ENCODE results near the gene TMEM225B. TPM values are rescaled to one million over a fixed set of nuclear protein-coding genes. Genes with fewer than 3 reads are reported as not detected.
"Not testable (repeated sequence)": the region's sequence is repeated elsewhere in the genome, so short reads cannot be mapped to it uniquely, and the experiment has no call there.

The TMEM225B gene
- total RNA-seq, 1 donor from 2014 or later, result 1.4 TPM

DNA sequence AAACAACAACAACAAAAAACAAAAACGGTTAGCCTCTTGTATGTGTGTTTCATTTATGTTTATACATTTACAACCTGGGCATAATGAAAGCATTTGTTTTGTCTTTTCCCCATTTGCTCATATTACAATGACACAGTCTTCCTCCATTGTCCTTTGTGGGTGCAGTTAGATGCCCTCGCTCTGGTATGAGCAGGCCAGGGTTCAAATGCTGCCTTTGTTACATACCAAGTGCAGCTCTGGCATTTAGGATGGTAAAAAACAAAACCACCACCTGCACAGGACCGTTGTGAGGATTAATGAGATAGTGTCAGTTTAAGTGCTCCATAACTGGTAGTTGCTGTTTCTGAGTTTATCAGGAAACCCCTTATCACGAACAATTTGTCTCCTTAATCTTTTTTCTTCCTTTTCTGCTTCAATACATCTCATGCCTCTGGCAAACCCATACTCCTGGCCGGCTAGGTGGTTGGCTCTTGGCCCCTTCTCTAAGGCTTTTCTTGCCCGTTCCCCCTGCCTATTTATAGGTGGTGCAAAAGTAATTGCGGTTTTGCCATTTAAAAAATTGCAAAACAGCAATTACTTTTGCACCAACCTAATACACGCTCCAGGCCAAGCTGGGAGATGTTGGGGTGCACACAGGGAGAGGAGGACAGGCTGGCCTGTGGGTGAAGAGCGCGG lies 18.6 kb upstream of the TMEM225B start:
- DNase-seq (ENCODE audit: low read depth), result no peak

DNA sequence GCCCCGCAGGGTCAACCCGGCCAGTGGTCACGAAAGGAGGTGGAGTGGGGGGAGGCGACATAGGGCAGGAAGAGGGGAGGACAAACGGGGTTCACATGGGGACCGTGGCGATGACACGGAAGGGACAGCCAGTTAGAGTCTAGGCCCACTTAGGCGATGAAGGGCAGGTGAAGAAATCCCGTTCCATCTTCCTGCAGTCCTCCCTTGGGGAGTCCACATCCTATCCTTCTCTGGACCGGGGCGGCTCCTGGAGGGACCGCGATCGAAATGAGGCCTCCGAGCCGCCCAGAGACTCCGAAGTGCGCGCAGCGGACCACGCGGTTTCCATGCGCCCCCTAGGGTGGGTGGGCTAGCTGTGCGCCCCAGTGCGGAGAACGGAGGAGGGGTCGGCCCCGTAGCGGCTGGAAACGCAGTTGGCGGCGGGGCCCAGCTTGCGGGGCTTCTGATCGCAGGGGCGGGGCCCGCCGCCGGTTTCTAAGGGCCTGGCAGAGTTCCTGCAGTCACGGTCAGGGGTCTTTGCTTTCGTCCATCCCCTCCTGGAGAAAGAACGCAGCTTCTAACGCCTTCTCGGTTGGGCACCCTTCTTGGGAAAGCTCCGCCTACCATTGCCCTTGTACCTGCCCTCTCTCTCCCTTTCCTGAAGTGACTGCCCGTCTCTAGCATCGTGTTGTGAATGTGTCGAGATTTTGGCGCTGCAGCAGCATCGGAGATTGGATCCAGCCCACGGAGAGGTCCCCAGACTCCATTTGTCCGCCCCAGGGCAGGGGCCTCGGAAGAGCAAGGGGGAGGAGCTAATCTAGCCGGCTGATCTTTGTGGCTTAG lies 17.9 kb upstream of the TMEM225B start:
- peak; percentile 64 for DNase-seq (ENCODE audit: low read depth)

DNA sequence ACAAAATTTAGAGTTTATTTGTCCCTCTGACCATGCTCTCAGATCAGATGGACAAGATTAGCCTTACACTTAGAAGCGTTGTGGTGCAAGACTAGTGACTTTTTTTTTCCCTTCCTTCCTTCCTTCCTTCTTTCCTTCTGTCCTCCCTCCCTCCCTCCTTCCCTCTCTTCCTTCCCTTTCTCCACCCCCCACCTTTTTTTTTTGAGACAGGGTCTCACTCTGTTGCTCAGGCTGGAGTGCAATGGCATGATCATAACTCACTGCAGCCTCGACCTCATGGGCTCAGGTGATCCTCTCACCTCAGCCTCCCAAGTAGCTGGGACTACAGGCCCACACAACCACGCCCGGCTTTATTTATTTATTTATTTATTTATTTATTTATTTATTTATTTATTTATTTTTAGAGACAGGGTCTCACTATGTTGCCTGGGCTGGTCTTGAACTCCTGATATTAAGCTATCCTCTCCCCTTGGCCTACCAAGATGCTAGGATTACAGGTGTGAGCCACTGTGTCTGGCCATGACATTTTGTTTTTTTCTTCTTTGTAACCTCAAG lies 17.2 kb upstream of the TMEM225B start:
- not testable (repeated sequence) for DNase-seq (ENCODE audit: low read depth)

DNA sequence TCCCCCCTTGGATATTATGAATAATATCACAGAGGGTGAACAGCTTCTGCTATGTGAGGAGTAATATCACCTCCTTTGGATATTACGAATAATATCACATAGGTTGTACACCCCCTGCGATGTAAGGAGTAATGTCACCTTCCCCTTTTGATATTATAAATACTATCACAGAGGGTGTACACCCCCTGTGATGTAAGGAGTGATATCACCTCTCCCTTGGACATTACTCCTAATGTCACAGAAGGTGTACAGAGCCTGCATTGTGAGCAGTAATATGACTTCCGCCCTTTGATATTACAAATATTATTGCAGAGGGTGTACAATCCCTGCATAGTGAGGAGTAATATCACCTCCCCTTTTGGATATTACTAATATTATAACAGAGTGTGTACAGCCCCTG lies 9.2 kb upstream of the TMEM225B start:
- no peak for DNase-seq (ENCODE audit: low read depth)

- no peak for DNase-seq (ENCODE audit: low read depth)
These were observed 2.9 kb upstream of the TMEM225B start for GRCh38 chr7:99594948-99595745.

DNA sequence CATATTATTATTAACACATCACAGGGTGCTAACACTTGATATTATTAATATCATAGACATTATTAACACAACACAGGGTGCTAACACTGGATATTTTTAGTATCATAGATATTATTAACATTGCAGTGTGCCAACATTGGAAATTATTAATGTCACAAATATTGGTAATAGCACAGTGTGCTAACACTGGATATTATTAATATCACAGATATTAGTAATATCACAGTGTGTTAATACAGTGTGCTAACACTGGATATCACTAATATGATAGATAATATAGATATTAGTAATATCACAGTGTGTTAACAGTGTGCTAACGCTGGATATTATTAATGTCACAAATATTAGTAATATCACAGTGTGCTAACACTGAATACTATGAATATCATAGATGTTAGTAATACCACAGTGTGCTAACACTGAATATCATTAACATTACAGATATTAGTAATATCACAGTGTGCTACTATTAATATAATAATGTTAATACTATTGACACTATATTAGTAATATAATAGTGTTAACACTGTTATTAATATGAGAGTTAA lies 1.6 kb upstream of the TMEM225B start:
- no peak for DNase-seq (ENCODE audit: low read depth)

- DNase-seq (ENCODE audit: low read depth), result no peak
These were observed 1.8 kb downstream of the TMEM225B start for GRCh38 chr7:99599836-99600235.

DNA sequence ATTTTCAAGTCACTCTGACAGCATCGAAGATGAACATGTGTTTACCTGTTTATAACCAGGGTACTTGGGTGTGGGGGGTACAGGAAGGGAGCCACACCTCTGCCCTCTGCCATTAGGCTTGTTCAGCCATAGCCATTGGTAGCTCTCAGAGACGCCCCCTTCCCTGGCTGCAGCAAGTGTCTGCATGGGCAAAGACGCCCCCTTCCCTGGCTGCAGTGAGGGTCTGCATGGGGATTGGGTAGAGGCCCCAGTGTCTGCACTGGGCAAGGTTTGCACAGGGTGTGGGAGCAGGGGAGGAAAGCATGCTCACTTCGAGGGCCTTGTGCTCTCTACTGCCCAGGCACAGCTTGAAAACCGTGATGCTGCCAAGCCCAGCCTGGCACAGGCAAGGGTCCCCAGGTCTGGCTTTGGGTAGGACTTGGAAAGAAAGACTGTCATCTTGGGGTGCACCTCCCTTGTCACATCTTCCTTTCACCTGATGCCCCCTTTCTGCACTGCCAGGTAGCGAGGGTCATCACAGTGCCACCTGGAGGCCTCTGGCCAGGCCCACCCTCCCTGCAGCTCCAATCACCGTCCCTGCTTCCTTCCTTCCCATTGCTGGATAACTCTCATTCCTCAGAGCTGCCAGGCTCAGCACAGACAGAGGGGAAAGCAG lies 3.7 kb downstream of the TMEM225B start:
- DNase-seq (ENCODE audit: low read depth), result no peak

DNA sequence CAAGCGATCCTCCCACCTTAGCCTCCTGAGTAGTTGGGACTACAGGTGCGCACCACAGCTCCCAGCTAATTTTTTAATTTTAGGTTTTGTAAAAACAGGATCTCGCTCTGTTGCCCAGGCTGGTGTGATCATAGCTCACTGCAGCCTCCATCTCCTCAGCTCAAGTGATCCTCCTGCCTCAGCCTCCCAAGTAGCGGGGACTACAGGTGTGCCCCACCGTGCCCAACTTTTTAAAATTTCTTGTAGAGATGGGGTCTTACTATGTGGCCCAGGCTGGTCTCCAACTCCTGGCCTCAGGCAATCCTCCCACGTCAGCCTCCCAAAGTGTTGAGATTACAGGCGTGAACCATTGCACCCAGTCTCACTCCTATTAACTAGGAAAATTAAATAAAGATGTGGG lies 7.5 kb downstream of the TMEM225B start:
- no peak for DNase-seq (ENCODE audit: low read depth)

DNA sequence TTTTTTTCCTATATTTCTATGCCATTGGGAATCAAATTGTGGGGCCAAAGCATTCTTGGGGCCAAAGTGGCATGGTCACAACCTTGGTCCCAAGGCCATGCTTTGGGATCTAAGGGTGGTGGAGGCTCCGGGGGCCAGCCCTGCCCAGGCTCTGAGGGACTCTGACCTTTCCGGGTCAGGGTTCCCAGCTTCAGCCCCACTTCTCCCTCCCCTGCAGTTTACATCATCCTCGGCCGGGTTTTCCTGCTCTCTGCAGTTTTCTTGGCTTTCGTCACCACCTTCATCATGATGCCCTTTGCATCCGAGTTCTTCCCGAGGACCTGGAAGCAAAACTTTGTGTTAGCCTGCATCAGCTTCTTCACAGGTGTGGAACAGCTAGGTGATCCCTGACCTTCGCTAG lies 8.5 kb downstream of the TMEM225B start:
- DNase-seq (ENCODE audit: low read depth), result no peak

DNA sequence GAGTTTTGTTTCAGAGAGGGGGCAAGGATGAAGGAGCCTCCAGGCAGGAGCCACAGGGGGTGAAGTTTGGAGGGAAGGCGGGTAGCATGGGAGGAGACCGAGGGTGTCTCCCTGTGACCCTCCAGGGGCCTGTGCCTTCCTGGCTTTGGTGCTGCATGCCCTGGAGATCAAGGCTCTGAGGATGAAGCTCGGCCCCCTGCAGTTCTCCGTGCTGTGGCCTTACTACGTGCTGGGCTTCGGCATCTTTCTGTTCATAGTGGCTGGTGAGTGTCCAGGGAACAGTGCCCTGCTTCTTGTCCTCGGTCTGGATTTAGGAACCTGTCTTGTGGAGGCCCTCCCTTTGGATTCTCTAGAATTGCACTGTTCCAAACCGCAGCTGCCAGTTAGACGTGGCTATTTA lies 9.5 kb downstream of the TMEM225B start:
- DNase-seq (ENCODE audit: low read depth), result no peak

DNA sequence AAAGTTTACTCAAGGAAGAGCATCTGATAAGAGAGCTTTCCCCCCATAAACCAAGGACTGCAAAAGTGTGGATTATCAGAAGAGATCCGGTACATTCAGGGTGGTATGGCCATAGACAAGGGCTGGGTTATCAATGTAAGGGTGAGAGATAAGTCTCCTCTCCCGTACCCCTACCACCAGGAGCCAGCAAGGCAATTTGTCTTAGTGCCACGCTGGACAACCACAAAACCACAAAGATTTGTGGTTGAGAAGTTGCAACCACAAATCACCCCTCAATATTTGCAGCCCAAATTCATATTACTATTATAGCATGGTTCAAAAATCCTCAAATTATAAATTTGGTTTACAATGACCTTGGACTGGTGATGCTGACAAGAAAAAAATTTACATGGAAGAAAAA lies 16.4 kb downstream of the TMEM225B start:
- peak; percentile 31 for DNase-seq (ENCODE audit: low read depth)

GRCh38 chr7:99615989-99616358 lies 17.9 kb downstream of the TMEM225B start:
- DNase-seq (ENCODE audit: low read depth), result no peak

DNA sequence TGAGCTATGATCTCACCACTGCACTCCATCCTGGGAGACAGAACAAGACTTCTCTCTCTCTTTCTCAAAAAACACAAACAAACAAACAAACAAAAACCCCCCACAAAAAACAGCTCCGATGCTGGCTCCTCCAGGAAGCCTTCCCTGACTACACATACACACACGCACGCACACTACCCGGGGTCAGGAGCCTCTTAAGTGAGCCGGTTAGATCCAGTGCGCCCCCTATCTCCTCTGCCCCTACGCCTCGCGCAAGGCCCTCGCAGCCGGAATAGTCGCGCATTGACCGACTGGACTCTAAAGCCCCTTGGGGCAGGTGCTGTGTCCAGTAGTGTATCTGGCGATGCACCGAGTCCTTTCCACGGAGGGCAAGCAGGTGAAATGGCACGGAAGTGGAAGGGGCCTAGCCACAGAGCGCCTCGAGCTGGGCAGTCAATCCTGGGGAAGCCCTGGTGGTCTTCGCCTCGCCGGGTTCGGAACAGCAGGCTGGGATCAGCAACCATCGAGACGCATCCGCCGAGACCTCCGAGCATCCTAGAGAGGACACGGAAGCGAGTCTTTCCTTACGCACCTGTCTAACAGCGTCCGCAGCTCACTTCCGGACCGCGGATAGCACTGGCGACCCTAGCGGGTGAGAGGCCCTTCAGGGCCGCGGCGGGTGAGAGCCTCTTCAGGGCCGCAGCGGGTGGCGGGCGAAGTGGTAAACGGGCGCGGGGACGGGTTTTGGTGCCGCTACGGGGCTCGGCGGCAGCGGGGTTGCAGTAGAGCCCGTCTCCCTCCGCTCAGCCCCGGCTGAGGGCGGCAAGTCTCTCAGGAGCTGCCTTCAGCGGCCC lies 18.5 kb downstream of the TMEM225B start, which contains the start of gene ZSCAN25:
ZSCAN25 (plus strand) TSS at position 588 of the 833 bp plus-strand sequence. CDS start 2,661 bp downstream, outside the sequence.
- DNase-seq (ENCODE audit: low read depth), result peak; percentile 97

GRCh38 chr7:99617192-99617781 lies 19.2 kb downstream of the TMEM225B start:
- DNase-seq (ENCODE audit: low read depth), result no peak

GRCh38 chr7:99618726-99619125 lies 20.7 kb downstream of the TMEM225B start:
- no peak for DNase-seq (ENCODE audit: low read depth)

- no peak for DNase-seq (ENCODE audit: low read depth)
These were observed 21.6 kb downstream of the TMEM225B start for GRCh38 chr7:99619571-99620130.

GRCh38 chr7:99621271-99621670 lies 23.2 kb downstream of the TMEM225B start:
- DNase-seq (ENCODE audit: low read depth), result no peak

- DNase-seq (ENCODE audit: low read depth), result no peak
These were observed 24.5 kb downstream of the TMEM225B start for GRCh38 chr7:99622596-99622995.
